Head of caudate nucleus (tissue), 42 donors: ENCODE measurements around the gene MED27.

Experiments used
- DNase-seq, 42 donors: peaks; one replicate each; pipeline versions ENCODE4 v3.0.0 to v3.0.0-alpha.2; 2020 to 2021; ENCODE audit warnings: mixed read lengths in 7 of 42
- intact Hi-C: fragments of 100-400 bp; cut with DNase I; formaldehyde crosslinking; loops from one replicate; pipeline ENCODE4 v1.15.0; 2022

Gene MED27

DNA sequence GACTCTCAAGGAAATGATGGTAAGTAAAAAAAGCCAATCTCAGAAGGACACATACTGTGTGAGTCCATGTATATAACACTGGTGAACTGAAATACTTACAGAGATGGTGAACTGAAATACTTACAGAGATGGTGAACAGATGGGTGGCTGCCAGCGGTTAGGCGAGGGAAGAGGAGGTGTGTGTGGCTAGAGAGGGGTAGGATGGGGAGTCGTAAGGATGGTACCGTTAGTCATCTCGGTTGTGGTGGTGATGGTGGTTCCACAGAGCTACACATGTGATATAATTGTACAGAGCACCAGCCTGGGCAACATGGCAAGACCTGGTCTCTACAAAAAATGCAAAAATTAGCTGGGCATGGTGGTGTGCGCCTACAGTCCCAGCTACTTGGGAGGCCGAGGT, 226.2 kb downstream of the MED27 start:
- intact Hi-C loops, result no loop called here
- DNase-seq, result no peak

DNA sequence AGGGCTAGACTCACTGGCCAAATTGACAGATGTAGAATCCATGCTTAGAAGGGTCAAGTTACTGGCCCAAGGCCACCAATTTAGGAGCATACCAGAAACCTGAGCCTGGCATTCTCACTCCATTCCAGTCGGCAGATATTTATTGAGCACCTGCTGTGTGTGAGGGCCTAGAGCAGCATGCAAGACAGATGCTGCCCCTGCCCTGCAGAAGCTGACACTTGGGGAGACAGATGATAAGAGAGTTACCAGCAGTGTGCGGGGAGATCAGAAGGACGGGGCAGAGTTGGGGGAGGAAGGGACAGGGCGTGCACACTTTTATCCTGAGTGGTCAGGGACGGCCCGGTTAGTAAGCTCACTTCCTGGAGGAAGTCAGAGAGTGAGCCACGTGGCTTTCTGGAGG, 228.3 kb downstream of the MED27 start:
- DNase-seq, result no peak
- intact Hi-C loops, result no loop called here

DNA sequence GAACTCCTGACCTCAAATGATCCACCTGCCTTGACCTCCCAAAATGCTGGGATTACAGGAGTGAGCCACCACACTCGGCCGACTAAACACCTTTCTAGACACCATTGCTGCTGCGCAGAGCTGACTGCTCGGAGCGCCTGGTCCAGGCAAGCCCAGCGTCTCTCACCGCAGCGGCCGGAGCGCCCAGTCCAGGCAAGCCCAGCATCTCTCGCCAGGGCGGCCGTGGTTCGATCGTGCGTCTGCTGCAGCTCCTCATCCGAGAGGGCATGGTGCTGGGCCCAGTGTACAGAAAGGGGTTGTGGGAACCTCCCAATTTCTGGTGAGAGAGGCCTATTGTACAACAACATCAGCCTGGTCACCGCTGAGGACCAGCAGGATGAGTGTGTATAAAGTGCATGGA, 230.3 kb downstream of the MED27 start:
- intact Hi-C loops, result no loop called here
- no peak for DNase-seq

DNA sequence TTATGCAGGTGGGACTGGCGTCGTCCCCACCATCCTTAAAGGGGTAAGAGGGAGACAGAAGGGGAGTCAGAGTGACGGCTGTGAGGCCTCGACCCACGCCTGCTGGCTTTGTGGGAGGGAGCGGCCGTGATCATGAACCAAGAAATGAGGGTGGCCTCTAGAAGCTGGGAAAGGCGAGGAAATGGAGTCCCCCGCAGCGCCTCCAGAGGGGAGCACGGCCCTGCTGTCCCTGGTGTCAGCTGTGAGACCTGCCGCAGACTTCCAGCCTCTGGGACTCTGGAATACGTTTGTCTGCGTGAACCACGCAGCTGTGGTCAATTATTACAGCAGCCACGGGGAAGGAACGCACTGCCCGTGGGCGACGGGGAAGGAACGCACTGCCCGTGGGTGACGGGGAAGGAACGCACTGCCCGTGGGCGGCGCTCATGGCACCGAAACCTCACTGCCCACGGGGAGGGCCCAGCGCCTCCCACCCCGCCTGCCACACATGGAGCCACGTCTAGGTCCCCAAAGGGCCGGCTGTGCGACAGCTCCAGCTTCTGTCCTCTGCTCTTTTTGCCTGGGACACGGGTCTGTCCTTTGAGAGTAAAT, 231.0 kb downstream of the MED27 start:
- peak in 1 of 42 donors; percentile 11 for DNase-seq
- intact Hi-C loops, result no loop called here

DNA sequence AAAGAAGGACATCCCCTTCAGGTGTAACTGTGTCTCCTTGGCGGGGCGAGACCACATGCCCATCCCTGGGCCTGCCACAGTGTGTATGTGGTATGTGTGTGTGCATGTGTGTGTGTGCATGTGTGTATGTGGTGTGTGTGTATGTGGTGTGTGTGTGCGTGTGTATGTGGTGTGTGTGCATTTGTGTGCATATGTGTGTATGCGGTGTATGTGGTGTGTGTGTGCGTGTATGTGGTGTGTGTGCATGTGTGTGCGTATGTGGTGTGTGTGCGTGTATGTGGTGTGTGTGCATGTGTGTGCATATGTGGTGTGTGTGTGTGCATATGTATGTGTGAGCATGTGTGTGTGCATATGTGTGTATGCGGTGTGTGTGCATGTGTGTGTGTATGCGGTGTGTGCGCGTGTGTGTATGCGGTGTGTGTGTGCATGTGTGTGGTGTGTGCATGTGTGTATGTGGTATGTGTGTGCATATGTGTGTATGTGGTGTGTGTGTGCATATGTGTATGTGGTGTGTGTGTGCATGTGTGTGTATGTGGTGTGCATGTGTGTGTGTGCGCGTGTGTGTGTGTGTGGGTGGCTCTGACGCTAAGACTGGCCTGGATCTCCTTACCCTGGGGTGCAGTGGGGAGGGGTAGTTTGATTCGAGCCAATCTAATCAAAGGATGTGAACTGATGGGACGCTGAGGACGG, 231.9 kb downstream of the MED27 start:
- DNase-seq, result no peak
- intact Hi-C loops, result no loop called here

DNA sequence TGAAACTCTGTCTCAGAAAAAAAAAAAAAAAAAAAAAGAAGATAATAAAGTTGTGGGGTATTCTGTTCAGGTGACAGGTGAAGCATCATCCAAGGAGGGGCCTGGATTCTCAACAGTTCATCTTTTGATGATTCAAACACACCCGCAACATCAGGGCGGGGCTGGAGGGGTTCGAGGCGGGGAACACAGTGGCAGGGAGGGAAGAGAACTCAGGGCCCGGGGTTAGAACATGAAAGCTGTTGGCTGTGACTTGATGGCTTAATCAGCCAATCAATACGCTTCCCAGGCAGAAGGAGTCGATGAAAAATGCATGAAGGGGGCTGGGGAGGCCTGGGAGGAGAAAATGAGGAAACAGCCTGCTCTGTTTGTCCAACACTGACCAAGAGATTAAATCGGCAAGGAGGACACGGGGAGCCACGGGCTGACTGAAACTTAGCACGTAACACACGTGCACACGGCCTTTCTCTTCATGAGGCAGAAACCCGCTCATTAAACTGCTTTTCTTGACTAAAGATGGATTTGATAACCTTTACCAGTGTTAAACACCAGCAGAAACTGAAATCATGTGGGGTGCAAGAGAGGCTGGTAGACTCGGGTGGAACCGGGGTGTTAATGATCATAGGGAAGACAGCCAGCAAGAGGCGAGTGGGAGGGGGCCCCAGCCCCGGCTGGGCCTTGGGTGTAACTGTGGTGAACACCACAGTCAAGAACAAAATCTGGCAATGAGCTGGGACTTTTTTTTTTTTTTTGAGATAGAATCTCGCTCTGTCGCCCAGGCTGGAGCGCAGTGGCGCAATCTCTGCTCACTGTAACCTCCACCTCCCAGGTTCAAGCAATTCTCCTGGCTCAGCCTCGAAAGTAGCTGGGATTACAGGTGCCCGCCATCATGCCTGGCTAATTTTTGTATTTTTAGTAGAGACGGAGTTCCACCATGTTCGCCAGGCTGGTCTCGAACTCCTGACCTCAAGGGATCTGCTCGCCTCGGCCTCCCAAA, 234.1 kb downstream of the MED27 start:
- intact Hi-C loops, result no loop called here
- DNase-seq, result no peak

DNA sequence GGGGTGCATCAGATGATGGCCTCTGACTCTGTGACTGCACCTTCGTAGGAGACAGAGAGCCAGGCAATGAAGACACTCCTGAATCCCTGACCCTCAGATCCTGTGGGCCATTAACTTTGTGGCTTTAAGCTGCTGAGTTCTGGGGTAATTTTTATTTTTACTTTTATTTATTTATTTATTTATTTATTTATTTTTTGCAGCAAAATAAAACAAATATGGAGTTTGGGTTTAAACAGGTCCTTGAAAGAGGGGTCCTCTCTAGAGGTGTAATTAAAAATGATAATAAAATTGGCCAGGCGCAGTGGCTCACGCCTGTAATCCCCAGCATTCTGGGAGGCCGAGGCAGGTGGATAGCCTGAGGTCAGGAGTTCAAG, 234.9 kb downstream of the MED27 start:
- intact Hi-C loops, result no loop called here
- DNase-seq, result no peak

DNA sequence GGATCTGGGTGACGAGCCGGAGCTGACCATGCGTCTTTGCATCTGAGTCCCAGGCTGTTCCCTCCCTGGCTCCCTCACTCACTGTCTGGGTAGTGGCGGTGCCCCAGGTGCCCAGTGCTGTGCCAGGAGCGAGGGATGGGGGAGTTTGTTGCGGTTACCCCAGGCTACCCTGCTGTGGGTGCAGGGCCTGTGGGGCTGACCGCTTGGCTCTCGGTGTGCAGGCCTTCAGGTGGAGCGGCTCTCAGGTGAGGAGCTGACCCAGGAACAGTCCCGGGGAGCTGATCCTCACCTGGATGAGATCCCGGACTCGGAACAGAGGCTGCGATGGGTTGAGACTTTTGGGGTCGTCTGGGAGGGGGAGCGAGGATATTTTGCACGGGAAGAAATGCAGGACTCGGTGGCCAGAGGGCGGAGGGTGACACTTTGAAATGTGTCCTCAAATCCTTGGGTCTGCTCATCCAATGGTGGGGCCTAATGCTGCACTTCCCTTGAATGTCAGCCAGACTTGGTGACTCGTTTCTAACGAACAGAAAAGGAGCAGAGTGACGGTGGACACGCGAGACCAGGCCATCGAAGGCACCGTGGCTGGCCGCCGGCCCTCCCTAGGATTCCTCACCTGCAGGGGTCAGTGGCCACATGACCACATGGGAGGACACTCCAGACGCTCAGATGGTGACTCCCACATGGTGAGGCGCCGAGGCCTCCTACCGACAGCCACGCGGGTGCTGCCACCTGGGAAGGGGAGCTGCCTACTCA, 235.5 kb downstream of the MED27 start:
- no peak for DNase-seq
- intact Hi-C loops, result no loop called here

DNA sequence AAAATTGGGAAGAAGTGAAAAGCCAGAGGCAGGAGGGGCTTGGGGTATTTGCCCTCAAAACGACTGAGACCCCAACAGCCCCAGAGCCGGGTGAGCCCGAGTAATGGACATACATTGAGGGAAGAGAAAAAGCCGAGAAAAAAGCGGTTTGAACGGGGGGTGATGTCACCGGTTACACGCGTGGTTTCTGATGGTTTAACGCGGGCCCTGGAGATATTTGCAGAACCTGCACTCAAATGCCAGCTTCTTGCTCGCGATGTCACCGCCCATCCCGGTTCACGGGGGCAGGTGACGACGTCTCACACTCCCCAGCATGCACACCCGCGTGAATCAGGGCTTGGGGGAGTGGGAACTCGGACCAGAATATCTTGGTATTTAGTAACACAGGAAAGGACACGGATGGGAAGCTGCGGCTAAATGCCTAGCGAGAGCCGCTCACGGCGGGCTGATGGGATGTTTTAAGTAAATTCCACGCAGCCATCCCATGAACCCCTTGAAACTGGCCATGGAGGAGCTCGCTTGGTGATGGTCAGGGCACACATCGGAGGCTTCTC, 237.8 kb downstream of the MED27 start:
- intact Hi-C loops, result no loop called here
- DNase-seq, result peak in 1 of 42 donors; percentile 23

DNA sequence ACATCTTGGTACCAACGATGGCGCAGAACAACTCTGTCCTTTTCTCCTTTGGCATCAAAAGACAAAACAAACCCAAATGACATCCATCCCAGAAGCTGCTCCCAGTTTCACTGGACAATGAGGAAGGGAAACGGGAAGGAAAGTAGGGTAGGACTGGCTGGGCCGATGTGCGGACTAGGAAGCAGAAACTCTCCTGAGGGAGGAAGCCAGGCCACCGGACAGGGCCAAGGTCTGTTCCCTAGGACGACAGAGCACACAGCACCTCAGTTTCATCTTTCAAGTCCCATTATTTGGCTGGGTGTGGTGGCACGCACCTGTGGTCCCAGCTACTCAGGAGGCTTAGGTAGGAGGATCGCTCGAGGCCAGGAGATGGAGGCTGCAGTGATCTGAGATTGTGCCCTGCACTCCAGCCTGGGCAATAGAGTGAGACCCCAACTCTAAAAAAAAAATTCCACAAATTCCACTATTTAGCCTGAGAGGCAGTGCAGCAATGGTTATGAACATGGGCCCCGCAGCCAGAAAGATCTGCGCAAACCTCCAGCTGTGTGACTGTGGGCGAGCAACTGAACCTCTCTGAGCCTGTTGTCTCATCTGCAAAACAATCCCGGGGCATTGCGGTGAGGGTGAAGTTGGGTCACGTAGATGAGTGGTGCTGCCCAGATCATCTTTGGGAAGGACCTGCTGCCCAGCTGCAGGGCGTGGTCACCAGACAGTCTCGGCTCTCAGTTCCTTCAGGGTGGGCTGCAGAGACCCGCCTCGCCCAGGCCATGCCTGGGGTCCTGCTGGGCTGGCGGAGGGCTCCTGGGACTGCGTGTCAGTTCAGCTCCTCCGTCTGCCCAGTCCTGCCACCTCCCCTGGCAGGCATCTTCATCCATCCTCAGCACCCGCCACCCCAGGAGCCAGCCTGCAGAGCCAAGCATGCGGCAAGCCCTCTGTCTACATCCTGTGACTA, 238.6 kb downstream of the MED27 start:
- intact Hi-C loops, result no loop called here
- DNase-seq, result no peak

DNA sequence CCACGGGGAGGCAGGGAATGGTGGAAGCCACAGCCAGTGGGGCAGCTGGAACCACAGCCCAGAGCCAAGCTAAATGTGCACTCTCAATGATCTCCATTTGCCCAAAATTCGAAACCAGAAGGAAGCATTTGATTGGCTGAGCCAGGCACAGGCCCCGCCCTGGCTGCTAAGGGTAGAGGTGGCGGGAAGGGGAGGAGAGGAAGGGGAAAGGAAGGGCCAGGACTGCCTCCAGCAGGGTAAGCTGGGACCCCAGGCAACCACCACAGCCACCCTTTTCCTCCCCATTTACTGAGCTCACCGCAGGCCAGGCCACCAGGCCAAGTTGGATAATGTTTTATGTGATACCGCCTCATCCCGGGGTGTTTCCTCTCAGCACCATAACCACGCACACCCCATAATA, 239.4 kb downstream of the MED27 start:
- no peak for DNase-seq
- intact Hi-C loops, result no loop called here

DNA sequence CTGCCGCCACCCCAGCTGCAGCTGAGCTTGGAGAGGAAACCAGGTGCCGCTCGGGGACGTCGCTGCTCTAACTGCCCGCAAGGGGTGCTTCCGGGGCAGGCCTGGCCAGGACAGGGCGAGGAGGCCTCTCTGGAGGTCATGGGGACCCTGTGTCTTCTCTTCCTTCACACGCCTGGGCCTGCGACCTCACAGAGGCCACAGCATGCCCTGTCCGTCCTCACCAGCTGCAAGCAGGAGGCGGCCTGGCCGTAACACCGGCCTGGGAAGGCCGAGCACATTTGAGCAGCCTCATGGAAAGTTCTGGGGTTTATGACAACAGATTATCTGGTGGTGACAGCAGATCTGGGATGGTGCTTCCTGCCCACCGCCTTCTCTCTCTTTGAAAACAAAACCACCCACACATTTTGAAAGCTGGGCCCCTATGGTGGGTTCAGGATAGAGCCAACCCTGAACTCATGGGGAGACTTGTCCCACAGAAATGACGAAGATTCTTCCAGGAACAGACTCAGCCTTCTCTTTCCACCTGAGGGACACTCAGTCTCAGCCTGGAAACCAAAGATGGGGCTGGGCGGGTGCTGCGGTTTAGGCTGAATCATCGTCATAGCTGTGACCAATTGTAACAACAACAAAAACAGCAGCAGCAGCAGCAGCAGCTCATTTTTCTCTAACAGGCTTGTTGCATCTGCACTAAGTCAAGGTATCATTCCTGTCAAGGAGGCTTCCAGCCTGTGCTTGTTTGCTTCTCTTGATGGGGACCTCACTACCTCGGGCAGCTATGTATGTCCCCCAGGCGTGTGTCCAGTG, 240.2 kb downstream of the MED27 start:
- intact Hi-C loops, result no loop called here
- DNase-seq, result no peak

DNA sequence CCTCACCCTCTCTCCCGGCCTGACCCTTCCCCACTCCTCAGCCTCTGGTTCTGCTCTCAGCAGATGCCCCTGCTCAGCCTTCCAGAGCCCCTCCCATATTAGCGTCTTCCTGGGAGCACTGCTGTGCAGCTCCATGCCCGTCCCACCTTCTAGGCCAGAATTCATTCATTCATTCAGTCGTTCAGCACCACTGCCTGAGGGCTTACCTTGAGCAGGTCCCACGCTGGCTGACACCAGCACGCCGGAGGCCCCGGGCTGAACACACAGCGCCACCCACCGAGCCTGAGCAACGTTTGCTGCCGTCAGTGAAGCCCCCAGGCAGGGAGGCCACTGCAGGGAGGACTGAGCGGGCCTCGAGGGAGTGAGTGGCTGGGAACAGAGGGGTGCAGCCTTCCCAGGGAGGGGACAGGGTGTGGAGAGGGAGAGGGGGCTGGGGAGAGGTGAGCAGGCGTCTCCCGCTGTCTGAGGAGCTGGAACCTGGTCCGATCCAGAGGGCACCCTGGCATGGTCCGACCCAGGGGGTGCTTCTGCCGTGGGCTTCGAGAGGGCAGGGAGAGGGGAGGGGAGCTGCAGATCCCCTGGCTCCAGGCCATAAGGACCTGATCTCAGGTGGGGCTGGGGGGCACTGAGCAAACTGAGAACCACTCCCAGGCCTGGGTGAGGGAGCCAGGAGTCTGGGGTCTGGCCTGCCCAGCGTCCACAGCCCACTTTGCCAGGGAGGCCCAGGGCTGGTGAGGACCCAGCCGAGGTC, 241.0 kb downstream of the MED27 start:
- intact Hi-C loops, result no loop called here
- no peak for DNase-seq

DNA sequence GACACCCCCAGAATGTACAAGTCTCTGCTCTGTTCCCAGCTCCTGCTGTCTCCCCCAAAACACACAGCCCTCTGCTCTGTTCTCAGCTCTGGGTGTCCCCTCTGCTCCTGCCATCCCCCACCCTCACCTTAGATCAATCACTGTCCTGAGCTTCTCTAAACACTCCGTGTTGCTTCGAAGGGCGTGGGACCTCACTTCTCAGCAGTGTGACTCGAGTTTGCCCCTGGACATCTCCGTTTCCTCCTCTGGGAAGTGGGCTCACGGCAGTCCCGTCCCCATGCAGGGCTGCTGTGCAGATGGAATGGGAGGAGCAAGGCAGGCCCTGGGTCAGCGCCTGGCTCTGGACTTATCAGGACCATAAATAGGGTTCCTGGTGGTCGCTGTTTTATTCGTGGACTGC, 241.8 kb downstream of the MED27 start:
- intact Hi-C loops, result no loop called here
- DNase-seq, result no peak

DNA sequence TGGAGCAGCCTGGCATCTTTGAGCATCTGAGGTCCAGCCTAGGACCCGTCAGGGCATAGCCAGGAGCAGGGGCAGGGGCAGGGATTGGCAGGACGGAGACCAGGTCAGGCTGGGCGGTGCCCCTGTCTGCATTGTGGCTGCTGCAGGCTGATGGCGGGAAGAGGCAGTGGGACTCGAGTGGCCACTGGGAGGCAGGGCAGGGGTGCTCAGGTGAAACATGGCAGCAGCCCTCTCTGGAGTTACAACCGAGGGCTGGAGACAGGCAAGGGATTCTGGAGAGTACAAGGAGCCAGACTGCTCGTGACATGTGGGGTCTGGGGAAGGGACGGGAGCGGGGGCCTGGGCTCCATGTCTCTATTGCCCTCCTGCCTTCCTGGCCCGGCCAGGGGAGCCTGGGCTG, 242.4 kb downstream of the MED27 start:
- DNase-seq, result peak in 4 of 42 donors; percentile 5 to 25 (median 14)
- intact Hi-C loops, result no loop called here

DNA sequence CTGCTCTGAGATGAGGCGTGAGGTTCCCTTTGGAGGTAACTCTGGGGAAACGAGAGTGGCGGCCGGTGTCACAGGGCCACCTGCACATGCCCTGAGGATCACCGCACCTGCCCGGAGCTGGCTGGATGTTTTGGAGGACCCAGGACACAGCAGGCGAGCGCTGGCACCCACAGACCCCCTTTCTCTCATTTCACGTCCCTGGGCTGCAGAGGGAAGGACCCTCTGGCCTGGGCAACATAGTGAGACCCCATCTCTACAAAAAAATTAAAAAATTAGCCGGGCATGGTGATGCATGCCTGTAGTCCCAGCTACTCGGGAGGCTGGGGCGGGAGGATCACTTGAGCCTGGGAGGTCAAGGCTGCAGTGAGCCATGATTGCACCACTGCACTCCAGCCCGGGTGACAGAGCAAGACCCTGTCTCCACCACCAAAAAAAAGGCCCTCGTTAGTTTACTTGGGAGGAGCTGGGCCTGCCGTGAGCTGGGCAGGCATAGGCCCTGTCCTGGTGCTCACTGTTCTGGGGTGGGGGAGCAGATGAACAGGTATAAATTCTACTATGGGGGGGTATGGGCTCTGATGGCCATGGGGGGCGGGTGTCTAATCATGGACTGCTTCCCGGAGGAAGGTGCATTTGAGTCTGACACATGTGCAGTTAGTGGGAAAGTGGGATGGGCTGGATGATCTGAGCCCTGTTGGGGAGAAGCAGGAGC, 242.9 kb downstream of the MED27 start:
- intact Hi-C loops, result no loop called here
- DNase-seq, result no peak
